ENCODE results near the gene OPCML.

Gene OPCML

GRCh38 chr11:132913295-132913694 lies 619.0 kb downstream of the OPCML start:
- DNase-seq: no peak

- no peak for DNase-seq
Observed at GRCh38 chr11:132911186-132911585, 621.1 kb downstream of the OPCML start.

- no peak for DNase-seq
Observed at GRCh38 chr11:132910011-132910760, 622.1 kb downstream of the OPCML start.

- DNase-seq: no peak
Observed at GRCh38 chr11:132909021-132909606, 623.2 kb downstream of the OPCML start.

GRCh38 chr11:132908414-132908810 lies 623.9 kb downstream of the OPCML start:
- no peak for DNase-seq

GRCh38 chr11:132907651-132908413 lies 624.5 kb downstream of the OPCML start:
- no peak for DNase-seq

- DNase-seq: no peak
Observed at GRCh38 chr11:132904607-132905006, 627.7 kb downstream of the OPCML start.

- no peak for DNase-seq
Observed at GRCh38 chr11:132904091-132904490, 628.2 kb downstream of the OPCML start.

GRCh38 chr11:132901638-132902471 lies 630.4 kb downstream of the OPCML start:
- DNase-seq: no peak

GRCh38 chr11:132898676-132899075 lies 633.6 kb downstream of the OPCML start:
- DNase-seq: no peak

- DNase-seq: no peak
Observed at GRCh38 chr11:132898021-132898420, 634.3 kb downstream of the OPCML start.

GRCh38 chr11:132895340-132895739 lies 637.0 kb downstream of the OPCML start:
- DNase-seq: no peak

- DNase-seq: no peak
Observed at GRCh38 chr11:132894606-132895005, 637.7 kb downstream of the OPCML start.

- no peak for DNase-seq
Observed at GRCh38 chr11:132892876-132893275, 639.4 kb downstream of the OPCML start.

- no peak for DNase-seq
Observed at GRCh38 chr11:132888226-132888625, 644.1 kb downstream of the OPCML start.

GRCh38 chr11:132886335-132886734 lies 646.0 kb downstream of the OPCML start:
- no peak for DNase-seq

- no peak for DNase-seq
Observed at GRCh38 chr11:132883241-132883640, 649.1 kb downstream of the OPCML start.

GRCh38 chr11:132881622-132882021 lies 650.7 kb downstream of the OPCML start:
- DNase-seq: no peak

- DNase-seq: no peak
Observed at GRCh38 chr11:132878111-132878510, 654.2 kb downstream of the OPCML start.

GRCh38 chr11:132876705-132877104 lies 655.6 kb downstream of the OPCML start:
- DNase-seq: no peak

- no peak for DNase-seq
Observed at GRCh38 chr11:132876239-132876638, 656.1 kb downstream of the OPCML start.

GRCh38 chr11:132874638-132875037 lies 657.7 kb downstream of the OPCML start:
- no peak for DNase-seq

- DNase-seq: no peak
Observed at GRCh38 chr11:132873841-132874240, 658.5 kb downstream of the OPCML start.

Data from bone marrow (tissue), 2 donors.